Measurements from ENCODE around the gene FAM76B.

FAM76B gene

DNA sequence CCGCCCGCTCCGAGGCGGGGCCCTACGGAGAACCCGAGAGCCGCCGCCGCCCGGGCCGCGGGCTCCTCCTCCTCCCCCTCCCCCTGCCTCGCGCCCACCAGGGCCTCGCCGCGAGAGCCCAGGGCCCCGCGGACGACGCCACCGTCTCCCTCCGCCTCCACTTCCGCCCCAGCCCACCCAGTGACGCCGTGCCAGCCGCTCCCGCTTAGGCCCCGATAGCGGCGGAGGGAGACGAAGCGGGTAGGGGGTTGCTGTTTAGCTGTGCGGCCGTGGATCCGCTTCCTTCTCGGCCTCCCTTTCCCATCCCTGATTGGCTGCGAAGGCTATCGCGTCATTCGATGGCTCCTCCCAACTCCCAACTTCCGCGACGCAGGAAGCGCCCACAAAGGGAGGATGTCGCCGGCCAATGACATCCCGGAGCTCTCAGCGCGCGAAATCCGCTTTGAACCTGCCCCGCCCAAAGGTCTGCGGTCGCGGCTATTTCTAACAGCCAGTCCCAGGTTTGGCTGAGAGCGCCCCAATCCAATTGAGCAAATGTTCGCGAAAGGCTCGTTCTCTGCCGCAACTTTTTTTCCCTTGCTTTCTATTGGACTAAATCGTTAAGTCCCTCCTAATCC is at the start of gene FAM76B:
TSS of gene FAM76B (minus strand) at position 277 of the 617 bp plus-strand sequence. CDS start 304 bp downstream, outside the sequence.
- H3K27ac ChIP-seq: peak within 1 kb of the TSS; percentile 96
- TF ChIP-seq, protein P1, sequence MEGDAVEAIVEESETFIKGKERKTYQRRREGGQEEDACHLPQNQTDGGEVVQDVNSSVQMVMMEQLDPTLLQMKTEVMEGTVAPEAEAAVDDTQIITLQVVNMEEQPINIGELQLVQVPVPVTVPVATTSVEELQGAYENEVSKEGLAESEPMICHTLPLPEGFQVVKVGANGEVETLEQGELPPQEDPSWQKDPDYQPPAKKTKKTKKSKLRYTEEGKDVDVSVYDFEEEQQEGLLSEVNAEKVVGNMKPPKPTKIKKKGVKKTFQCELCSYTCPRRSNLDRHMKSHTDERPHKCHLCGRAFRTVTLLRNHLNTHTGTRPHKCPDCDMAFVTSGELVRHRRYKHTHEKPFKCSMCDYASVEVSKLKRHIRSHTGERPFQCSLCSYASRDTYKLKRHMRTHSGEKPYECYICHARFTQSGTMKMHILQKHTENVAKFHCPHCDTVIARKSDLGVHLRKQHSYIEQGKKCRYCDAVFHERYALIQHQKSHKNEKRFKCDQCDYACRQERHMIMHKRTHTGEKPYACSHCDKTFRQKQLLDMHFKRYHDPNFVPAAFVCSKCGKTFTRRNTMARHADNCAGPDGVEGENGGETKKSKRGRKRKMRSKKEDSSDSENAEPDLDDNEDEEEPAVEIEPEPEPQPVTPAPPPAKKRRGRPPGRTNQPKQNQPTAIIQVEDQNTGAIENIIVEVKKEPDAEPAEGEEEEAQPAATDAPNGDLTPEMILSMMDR (conservative IDR thresholded peaks at IDR 0.05): no peak

DNA sequence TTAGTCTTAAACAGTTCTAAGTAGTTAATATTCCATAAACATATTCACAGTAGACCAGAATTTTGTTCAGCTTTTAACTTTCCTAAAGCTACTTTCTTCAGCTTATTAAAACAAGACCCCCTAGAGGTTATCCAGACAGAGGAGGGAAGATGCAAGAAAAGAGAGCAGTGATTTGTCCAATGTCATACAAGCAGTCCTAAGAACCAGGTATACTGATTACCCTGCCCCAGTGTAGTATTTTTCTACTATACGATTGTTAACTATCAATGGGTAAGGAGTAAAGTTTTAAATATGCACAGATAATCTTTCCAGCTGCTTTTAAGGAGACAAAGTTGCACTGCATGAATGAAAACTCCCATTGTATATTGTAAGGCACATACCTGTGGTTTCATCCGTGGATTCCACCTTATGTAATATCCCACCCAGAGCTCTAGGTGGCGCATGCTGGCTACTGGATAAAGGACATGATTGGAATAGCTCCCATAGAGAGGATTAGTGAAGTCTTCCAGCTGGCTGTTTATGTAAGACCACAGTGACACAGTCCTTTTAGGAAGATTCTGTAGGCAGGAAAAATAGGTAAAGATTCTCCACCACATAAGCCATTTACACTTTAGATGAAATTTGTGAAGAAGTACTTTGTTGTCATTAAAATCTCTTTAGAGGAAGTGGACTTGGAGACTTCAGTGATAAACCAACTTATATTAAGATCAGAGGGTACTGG is 46.3 kb upstream of the FAM76B start:
- TF ChIP-seq, protein P1 (conservative IDR thresholded peaks at IDR 0.05): peak; percentile 95
- H3K27ac ChIP-seq: no peak overlapping the region

DNA sequence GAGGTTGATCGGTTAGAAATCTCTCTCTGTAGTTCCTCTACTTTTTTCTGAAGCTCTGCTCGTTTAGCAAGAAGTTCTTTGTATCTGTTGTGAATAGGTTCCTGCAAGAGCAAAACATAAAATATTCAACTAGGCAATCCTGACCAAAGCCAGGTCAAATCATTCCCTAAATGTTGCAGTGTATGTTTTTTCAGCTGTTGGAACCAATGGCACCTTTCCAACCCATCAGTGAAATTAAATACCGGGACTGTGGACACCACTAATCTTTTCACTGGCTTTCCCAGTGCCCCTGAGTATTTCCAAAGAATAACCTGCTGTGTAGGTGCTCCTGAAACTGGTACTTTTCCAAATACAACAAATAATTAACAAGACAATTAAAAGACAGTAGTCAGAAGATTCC is 45.8 kb upstream of the FAM76B start:
- TF ChIP-seq, protein P1 (conservative IDR thresholded peaks at IDR 0.05): no peak
- H3K27ac ChIP-seq: no peak overlapping the region

DNA sequence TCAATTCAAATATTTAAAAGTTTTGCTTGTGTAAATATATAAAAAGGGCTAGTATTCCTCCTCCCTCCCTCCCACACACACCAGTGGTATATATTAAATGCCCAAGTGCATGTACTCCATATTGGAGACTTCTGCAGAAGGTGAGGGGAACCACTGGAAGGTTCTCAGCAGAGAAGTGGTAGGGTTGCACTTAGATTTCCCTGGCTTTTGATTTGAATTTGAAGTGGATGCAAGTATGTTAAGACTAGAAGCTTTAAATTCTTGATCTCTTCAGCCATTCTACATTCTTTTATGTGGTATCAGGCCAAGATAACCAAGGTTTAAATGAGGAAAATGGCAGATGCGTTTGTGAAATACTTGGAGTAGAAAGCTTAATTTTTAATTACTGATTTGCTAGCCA is 43.8 kb upstream of the FAM76B start:
- TF ChIP-seq, protein P1 (conservative IDR thresholded peaks at IDR 0.05): no peak
- 0 out of 2 replicates have a peak overlapping the region, but pooled peaks have one; percentile 4 for H3K27ac ChIP-seq

DNA sequence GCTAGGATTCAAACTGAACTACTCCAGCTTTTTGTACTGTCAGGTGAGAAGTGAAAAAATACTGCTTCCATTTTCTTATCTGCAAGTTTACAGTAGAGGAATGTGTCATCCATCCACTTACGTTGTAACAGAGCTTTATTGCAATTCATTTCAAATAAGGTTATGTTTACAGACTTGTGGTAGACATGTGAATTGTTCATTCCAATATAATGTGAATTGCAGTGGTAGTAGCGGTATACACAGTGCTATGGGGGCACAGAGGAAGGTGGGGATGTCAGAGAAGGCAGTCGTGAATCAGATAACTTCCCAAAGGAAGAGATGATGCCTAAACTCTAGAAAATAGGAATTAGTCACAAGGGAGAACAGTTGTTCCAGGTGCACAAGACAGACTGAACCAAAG is 43.2 kb upstream of the FAM76B start:
- TF ChIP-seq, protein P1 (conservative IDR thresholded peaks at IDR 0.05): no peak
- H3K27ac ChIP-seq: 0 out of 2 replicates have a peak overlapping the region, but pooled peaks have one; percentile 4

DNA sequence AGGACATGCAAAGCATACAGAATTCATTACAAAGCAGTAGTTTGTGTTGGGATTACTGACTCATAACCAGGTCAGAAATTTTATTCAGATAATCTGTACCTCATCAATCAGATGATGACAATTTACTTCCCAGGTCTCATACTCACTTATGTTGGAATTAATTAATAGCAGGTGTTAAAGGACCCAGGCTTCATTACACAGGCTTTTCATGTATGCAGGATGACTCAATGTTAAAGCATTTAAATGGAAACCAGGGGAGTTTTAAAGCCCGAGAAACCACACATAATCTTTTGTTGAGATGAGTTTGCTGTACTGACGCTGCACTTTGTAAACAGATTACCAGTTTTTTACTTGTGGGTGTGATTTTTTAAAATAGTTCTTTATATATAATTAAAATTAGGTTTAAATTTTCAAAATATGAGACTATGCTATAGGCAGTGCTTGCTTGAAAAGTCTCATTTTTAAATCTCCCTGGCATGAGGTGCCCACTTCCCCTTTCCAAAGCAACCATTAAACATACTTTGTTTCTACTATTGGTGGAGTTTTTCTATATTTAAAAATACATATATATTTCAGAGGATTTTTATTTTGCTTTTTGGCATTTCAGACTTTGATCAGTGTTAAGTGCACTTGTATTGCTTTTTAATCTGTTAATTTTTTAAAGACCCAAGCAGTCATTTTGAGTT is 41.8 kb upstream of the FAM76B start:
- TF ChIP-seq, protein P1 (conservative IDR thresholded peaks at IDR 0.05): no peak
- no peak overlapping the region for H3K27ac ChIP-seq

DNA sequence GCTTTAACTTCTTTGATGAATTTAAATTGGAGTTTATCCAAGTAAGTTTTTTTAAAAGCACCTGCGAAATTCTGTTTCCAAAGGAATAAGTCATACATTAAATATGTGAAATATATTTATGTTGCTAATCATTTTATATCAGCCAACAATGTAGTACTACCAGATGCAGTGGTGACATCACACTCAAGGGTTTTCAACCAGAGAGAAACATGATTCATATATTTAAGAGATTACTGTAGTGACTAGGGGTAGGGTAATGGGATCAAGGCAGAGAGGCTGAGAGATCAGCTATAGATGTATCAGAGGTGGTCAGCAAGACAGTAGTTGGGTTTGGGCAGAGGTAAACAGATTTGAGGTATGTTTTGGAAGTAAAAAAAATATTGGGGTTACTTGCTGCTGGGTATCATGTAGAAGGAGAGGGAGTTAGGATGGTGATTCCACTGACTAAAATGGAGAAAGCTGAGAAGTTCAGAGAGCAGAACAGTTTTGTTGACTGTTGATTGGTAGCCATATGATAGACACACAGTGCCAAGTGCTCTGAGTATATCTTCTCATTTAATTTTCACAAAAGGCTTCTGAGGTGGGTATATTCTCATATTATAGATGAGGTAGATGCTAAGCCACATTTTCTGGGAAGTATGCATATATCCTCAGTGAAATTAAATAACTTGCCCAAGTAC is 40.1 kb upstream of the FAM76B start:
- TF ChIP-seq, protein P1 (conservative IDR thresholded peaks at IDR 0.05): no peak
- no peak overlapping the region for H3K27ac ChIP-seq
